DOHH2 (cell line): ENCODE data around the gene CLCA1.

Experiments used
- H3F3A ChIP-seq: fragments of 200-600 bp; sonication (generic), shearing (Covaris generic); 2 replicates; pipeline ENCODE4 v1.6.0; 2016; ENCODE audit warnings: antibody characterized with exemption, mild to moderate bottlenecking; ENCODE audit not compliant: control insufficient read depth, insufficient read depth
- H3K27ac ChIP-seq: fragments of 200-600 bp; sonication (generic); 2 replicates; pipeline ENCODE4 v1.5.1; 2014; ENCODE audit warnings: low read depth, mild to moderate bottlenecking, low read length, moderate library complexity
- H3K27me3 ChIP-seq: fragments of 200-600 bp; sonication (generic); 2 replicates; pipeline ENCODE4 v1.6.1; 2014; ENCODE audit warnings: mild to moderate bottlenecking, low read length, mixed read lengths; ENCODE audit not compliant: control insufficient read depth
- H3K36me3 ChIP-seq: fragments of 200-600 bp; sonication (generic); 2 replicates; pipeline ENCODE4 v1.6.1; 2014; ENCODE audit warnings: mild to moderate bottlenecking, low read length, moderate library complexity, mixed read lengths; ENCODE audit not compliant: control insufficient read depth
- H3K4me1 ChIP-seq: fragments of 200-600 bp; sonication (generic); 2 replicates; pipeline ENCODE4 v1.6.1; 2014; ENCODE audit warnings: mild to moderate bottlenecking, low read length, mixed read lengths; ENCODE audit not compliant: control insufficient read depth
- H3K4me2 ChIP-seq: fragments of 200-600 bp; sonication (generic); 2 replicates; pipeline ENCODE4 v1.6.0; 2014; ENCODE audit warnings: mild to moderate bottlenecking, low read length, moderate library complexity
- H3K4me3 ChIP-seq: fragments of 200-600 bp; sonication (generic); 2 replicates; pipeline ENCODE4 v1.5.1; 2014; ENCODE audit warnings: mild to moderate bottlenecking, low read length, mixed read lengths
- H3K79me2 ChIP-seq: fragments of 200-600 bp; sonication (generic); 2 replicates; pipeline ENCODE4 v1.6.1; 2014; ENCODE audit warnings: mild to moderate bottlenecking, low read length, mixed read lengths; ENCODE audit not compliant: control insufficient read depth
- H3K9me2 ChIP-seq: fragments of 200-600 bp; sonication (generic); replicated peaks from 2 replicates; pipeline ENCODE4 v1.6.1; 2014; ENCODE audit warnings: mild to moderate bottlenecking, low read length, mixed read lengths; ENCODE audit not compliant: control insufficient read depth
- H3K9me3 ChIP-seq: fragments of 200-600 bp; sonication (generic); 2 replicates; pipeline ENCODE4 v1.6.1; 2014; ENCODE audit warnings: antibody characterized with exemption, low read length, mixed read lengths; ENCODE audit not compliant: control insufficient read depth, insufficient read depth
- H4K20me1 ChIP-seq: fragments of 200-600 bp; sonication (generic); 2 replicates; pipeline ENCODE4 v1.6.0; 2014; ENCODE audit warnings: low read depth, mild to moderate bottlenecking, antibody characterized with exemption, low read length, moderate library complexity; ENCODE audit not compliant: control insufficient read depth, insufficient read depth
- CTCF ChIP-seq: fragments of 200-600 bp; sonication (generic); IDR thresholded peaks from one replicate; pipeline ENCODE4 v1.5.1; 2014; ENCODE audit warnings: antibody characterized with exemption, mild to moderate bottlenecking, low read depth, low read length; ENCODE audit not compliant: poor library complexity, severe bottlenecking
- EZH2phosphoT487 ChIP-seq: fragments of 200-600 bp; sonication (generic); IDR thresholded peaks from 2 replicates; pipeline ENCODE4 v1.6.1; 2017; ENCODE audit warnings: borderline replicate concordance, mild to moderate bottlenecking, antibody characterized with exemption, low read length, moderate library complexity, mixed read lengths

Gene CLCA1

DNA sequence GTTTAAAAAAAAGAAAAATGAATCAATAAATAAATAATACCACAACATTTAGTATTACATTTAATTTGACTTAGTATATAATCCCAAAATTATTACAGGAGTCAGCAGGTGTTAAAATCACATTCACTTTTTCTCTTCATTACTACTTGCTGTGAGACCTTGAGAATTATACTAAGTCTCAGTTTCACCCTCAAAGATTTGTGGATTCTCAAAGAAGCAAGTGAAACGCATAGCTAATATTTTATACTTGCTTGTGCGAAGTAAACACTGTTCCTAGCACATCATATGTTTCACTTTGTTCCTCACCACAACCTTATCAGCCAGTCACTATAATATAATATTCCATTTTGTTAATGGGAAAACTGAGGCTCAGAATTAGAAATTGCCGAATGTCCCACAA is 4.0 kb downstream of the CLCA1 start:
- H3K4me1 ChIP-seq, result no peaks in the 10 kb centered on the region
- H3F3A ChIP-seq, result no peaks in the 10 kb centered on the region
- H4K20me1 ChIP-seq, result no peaks in the 10 kb centered on the region
- H3K36me3 ChIP-seq, result no peaks in the 10 kb centered on the region
- no peaks in the 10 kb centered on the region for H3K9me3 ChIP-seq
- no peak overlapping the region for H3K27ac ChIP-seq
- no peaks in the 10 kb centered on the region for H3K79me2 ChIP-seq
- peaks cover 19% of the 10 kb centered on the region for H3K27me3 ChIP-seq
- no peak for TF ChIP-seq EZH2phosphoT487
- no peak for TF ChIP-seq CTCF
- no peak overlapping the region for H3K4me3 ChIP-seq
- H3K4me2 ChIP-seq, result no peak overlapping the region
- no peaks in the 10 kb centered on the region for H3K9me2 ChIP-seq

- H3K9me3 ChIP-seq, result no peaks in the 10 kb centered on the region
- H3K9me2 ChIP-seq, result no peaks in the 10 kb centered on the region
- H3K27me3 ChIP-seq, result peaks cover 7% of the 10 kb centered on the region; the same call in 1 of the 2 replicates
- no peaks in the 10 kb centered on the region for H3K36me3 ChIP-seq
- no peak overlapping the region for H3K4me3 ChIP-seq
- no peak overlapping the region for H3K4me2 ChIP-seq
- H3K79me2 ChIP-seq, result no peaks in the 10 kb centered on the region
- no peaks in the 10 kb centered on the region for H4K20me1 ChIP-seq
- no peak for TF ChIP-seq CTCF
- no peaks in the 10 kb centered on the region for H3K4me1 ChIP-seq
- H3K27ac ChIP-seq, result no peak overlapping the region
- no peaks in the 10 kb centered on the region for H3F3A ChIP-seq
Measured at GRCh38 chr1:86477256-86477655, 8.5 kb downstream of the CLCA1 start.

- H3K36me3 ChIP-seq, result no peaks in the 10 kb centered on the region
- H3K4me1 ChIP-seq, result no peaks in the 10 kb centered on the region
- no peaks in the 10 kb centered on the region for H4K20me1 ChIP-seq
- H3K27me3 ChIP-seq, result peaks cover 7% of the 10 kb centered on the region; the same call in 1 of the 2 replicates
- H3K27ac ChIP-seq, result no peak overlapping the region
- H3F3A ChIP-seq, result no peaks in the 10 kb centered on the region
- TF ChIP-seq EZH2phosphoT487 (no peak), CTCF (no peak)
- no peak overlapping the region for H3K4me3 ChIP-seq
- no peaks in the 10 kb centered on the region for H3K9me2 ChIP-seq
- no peaks in the 10 kb centered on the region for H3K79me2 ChIP-seq
- no peak overlapping the region for H3K4me2 ChIP-seq
- no peaks in the 10 kb centered on the region for H3K9me3 ChIP-seq
Measured at GRCh38 chr1:86477682-86478081, 9.0 kb downstream of the CLCA1 start.
